Tibial nerve (tissue), 4 donors: ENCODE measurements around the gene ZCCHC12. TPM values are rescaled to one million over a fixed set of nuclear protein-coding genes. Genes with fewer than 3 reads are reported as not detected.

Experiments used
- DNase-seq, 2 donors: peaks; one replicate each; pipeline ENCODE4 v3.0.0-alpha.2; 2019; ENCODE audit warnings: low spot score in 2 of 2
- H3K27ac ChIP-seq, 4 donors: fragments of 200-600 bp; sonication (generic) in 3 of 4; one replicate each; pipeline ENCODE4 v1.5.1; 2017 to 2019; ENCODE audit warnings: mild to moderate bottlenecking in 1 of 4
- H3K27me3 ChIP-seq, 2 donors: fragments of 200-600 bp; sonication (generic) in 1 of 2; one replicate each; pipeline versions ENCODE4 v1.5.1 to v1.6.0; 2017 to 2019
- H3K36me3 ChIP-seq, 3 donors: fragments of 200-600 bp; sonication (generic); one replicate each; pipeline ENCODE4 v1.5.1; 2018 to 2019
- H3K4me1 ChIP-seq, 4 donors: fragments of 200-600 bp; sonication (generic) in 3 of 4; one replicate each; pipeline ENCODE4 v1.5.1; 2017 to 2019
- H3K4me3 ChIP-seq, 4 donors: fragments of 200-600 bp; sonication (generic) in 3 of 4; one replicate each; pipeline ENCODE4 v1.5.1; 2017 to 2019; ENCODE audit warnings: mild to moderate bottlenecking in 1 of 4, moderate library complexity in 1 of 4
- H3K9me3 ChIP-seq, 4 donors: fragments of 200-600 bp; sonication (generic) in 3 of 4; one replicate each; pipeline ENCODE4 v1.5.1; 2017 to 2019
- EP300 ChIP-seq, 2 donors: sonication (generic); formaldehyde crosslinking; IDR thresholded peaks; one replicate each; pipeline ENCODE4 v1.6.1; 2017; ENCODE audit warnings: antibody characterized with exemption in 2 of 2, mild to moderate bottlenecking in 1 of 2
- POLR2A ChIP-seq, 2 donors: fragments of 450-650 bp; IDR thresholded peaks; one replicate each; pipeline ENCODE4 v1.6.1; 2017; ENCODE audit warnings: antibody characterized with exemption in 2 of 2, mild to moderate bottlenecking in 2 of 2, moderate library complexity in 2 of 2
- WGBS, 2 donors: methylation state at CpG; one replicate each; pipeline ENCODE4 v1.1.5; 2018; 5-methylcytosine and 5-hydroxymethylcytosine counted together
- total RNA-seq, 4 donors: library from RNA; depleted of rRNA; stranded (reverse); fragments of >200 nt; gene quantifications; one replicate each; pipeline ENCODE4 v1.1.0, GENCODE V29; 2016
- TF ChIP-seq, protein P1 (sequence below), 5 experiments: fragments of 200-600 bp in 3 of 5; fragments of 450-650 bp in 2 of 5; sonication (generic) in 3 of 5; IDR thresholded peaks; one replicate each; pipeline ENCODE4 v1.5.1; 2016 to 2019; ENCODE audit warnings: antibody characterized with exemption in 5 of 5, mild to moderate bottlenecking in 3 of 5, moderate library complexity in 2 of 5

ZCCHC12 gene
- total RNA-seq, 4 donors from 2014 or later = not detected

DNA sequence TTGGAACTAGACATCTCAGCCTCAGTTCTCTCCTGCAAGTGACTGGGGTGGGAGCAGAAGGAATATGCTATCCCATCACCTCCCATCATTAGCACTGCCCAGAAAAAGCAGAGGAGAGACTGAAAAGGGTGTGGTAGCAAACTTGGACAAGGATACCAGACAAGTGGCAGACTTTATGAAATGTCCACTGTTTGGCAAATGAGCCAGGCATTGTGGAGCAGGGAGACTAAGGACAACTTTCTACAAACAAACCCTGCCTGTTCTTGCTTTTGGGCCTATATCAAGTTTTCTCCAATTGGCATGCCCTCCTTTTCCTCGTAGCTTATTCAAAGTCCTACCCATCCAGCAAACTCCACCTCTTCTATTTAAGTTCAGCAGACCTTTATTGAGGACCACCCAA is 41.6 kb downstream of the ZCCHC12 start:
- Histone ChIP-seq H3K4me1 (no peaks in the 10 kb centered on the region), H3K27ac (no peak overlapping the region), H3K36me3 (no peaks in the 10 kb centered on the region), H3K4me3 (no peak overlapping the region), H3K9me3 (no peaks in the 10 kb centered on the region), H3K27me3 (no peaks in the 10 kb centered on the region)
- no peak for DNase-seq
- TF ChIP-seq EP300 (IDR thresholded peaks at IDR 0.05) (no peak), POLR2A (IDR thresholded peaks at IDR 0.05) (no peak)
- TF ChIP-seq, protein P1, sequence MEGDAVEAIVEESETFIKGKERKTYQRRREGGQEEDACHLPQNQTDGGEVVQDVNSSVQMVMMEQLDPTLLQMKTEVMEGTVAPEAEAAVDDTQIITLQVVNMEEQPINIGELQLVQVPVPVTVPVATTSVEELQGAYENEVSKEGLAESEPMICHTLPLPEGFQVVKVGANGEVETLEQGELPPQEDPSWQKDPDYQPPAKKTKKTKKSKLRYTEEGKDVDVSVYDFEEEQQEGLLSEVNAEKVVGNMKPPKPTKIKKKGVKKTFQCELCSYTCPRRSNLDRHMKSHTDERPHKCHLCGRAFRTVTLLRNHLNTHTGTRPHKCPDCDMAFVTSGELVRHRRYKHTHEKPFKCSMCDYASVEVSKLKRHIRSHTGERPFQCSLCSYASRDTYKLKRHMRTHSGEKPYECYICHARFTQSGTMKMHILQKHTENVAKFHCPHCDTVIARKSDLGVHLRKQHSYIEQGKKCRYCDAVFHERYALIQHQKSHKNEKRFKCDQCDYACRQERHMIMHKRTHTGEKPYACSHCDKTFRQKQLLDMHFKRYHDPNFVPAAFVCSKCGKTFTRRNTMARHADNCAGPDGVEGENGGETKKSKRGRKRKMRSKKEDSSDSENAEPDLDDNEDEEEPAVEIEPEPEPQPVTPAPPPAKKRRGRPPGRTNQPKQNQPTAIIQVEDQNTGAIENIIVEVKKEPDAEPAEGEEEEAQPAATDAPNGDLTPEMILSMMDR (IDR thresholded peaks at IDR 0.05) = no peak
- WGBS, 2 donors = 25 to 36% methylated on average over 1 of the region's 1 CpG

DNA sequence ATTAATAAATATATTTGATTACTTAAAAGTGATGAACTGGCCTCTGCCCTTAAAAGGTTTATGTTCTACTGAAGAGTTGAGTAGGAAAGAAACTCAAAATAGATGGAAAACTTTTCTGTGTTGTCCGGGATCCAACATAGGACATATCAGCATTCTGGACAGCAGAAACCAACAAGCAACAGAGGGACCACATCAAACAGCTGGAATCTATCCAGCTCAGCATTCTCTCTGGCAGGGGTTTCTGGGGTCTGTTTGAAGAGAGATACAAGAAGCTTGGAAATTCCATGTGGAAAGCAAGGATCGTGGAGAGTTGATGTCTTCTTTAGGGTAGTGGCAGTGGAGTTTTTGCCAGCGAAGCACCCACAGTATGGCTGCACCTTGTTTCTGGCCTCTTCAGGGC is 43.6 kb downstream of the ZCCHC12 start:
- 77 to 81% methylated on average over 3 of the region's 3 CpGs for WGBS, 2 donors
- TF ChIP-seq EP300 (IDR thresholded peaks at IDR 0.05) (no peak), POLR2A (IDR thresholded peaks at IDR 0.05) (no peak)
- TF ChIP-seq, protein P1 (IDR thresholded peaks at IDR 0.05) = no peak
- no peak for DNase-seq
- Histone ChIP-seq H3K9me3 (no peaks in the 10 kb centered on the region), H3K27ac (no peak overlapping the region), H3K27me3 (no peaks in the 10 kb centered on the region), H3K36me3 (no peaks in the 10 kb centered on the region), H3K4me3 (no peak overlapping the region), H3K4me1 (peaks cover 0 to 4% (median 0%) of the 10 kb centered on the region in 4 donors)

DNA sequence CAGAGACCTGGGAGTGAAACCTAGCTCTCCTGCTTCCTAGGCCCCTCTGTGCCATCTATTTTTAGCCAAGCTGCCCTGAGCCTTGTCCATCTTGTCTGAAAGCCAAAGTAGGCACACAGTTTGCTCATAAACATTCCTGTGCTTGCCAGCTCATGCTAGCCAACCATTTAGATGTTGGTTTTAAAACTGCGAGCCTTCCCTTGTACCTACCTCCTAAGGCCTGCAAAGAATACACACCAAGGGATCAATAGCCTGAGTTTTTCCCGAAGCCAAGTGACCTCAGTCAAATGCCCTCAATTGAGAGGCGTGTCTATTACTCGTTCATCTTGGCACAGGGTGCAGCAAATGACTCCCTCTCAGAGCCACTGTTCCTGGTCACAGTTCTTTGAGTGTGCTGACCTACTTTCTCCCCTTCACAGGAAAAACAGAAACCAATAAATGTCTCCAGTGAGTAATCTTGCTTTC is 48.5 kb downstream of the ZCCHC12 start:
- TF ChIP-seq, protein P1 (IDR thresholded peaks at IDR 0.05) = no peak
- TF ChIP-seq POLR2A (IDR thresholded peaks at IDR 0.05) (no peak), EP300 (IDR thresholded peaks at IDR 0.05) (no peak)
- no peaks in the 10 kb centered on the region for H3K27me3 ChIP-seq
- no peak overlapping the region for H3K4me3 ChIP-seq
- H3K27ac ChIP-seq = no peak overlapping the region
- peaks cover 0 to 10% (median 2%) of the 10 kb centered on the region in 4 donors for H3K4me1 ChIP-seq
- no peaks in the 10 kb centered on the region for H3K36me3 ChIP-seq
- 26 to 48% methylated on average over 4 of the region's 4 CpGs for WGBS, 2 donors
- no peak for DNase-seq
- no peaks in the 10 kb centered on the region for H3K9me3 ChIP-seq

Other genes starting within 250 kb of the ZCCHC12 start
- gene IL13RA1, start 96.2 kb upstream of the ZCCHC12 start, total RNA-seq = 10 to 100 TPM; 34.8 to 61.2 (median 46.9) TPM
- 10 to 100 TPM; 12.2 to 20.4 (median 19.2) TPM for gene LONRF3, start 150.8 kb downstream of the ZCCHC12 start, total RNA-seq
- gene CT47C1, start 249.2 kb downstream of the ZCCHC12 start, total RNA-seq = not detected